Stimulated activated naive CD8-positive, alpha-beta T cell treated with anti-CD3 and anti-CD28 coated beads, Interleukin-15, amount 100 ng/mL, for 72 hours (primary cell): ENCODE measurements around the gene TNFSF9.
A peak's percentile ranks its signal among the peaks of the same experiment; 100 is the strongest.
"Not testable (repeated sequence)": the region's sequence is repeated elsewhere in the genome, so short reads cannot be mapped to it uniquely, and the experiment has no call there.

Source experiments
- ATAC-seq: fragments of 150-1000 bp; cut with Tn5 transposase; 2 replicates; pipeline ENCODE4 v1.10.0; 2021; ENCODE audit warnings: mild to moderate bottlenecking, moderate library complexity
- DNase-seq, 2 donors: peaks; one replicate each; pipeline ENCODE4 v3.0.0; 2021 to 2022
- H3K27ac Mint-ChIP-seq, 2 donors: one replicate each; pipeline ENCODE4 v1.8.0; 2022; ENCODE audit warnings: mild to moderate bottlenecking in 2 of 2, mixed read lengths in 2 of 2, moderate library complexity in 2 of 2
- H3K27me3 Mint-ChIP-seq: one replicate; pipeline ENCODE4 v1.8.0; 2022; ENCODE audit warnings: mixed read lengths
- H3K4me1 Mint-ChIP-seq: one replicate; pipeline ENCODE4 v1.8.0; 2022; ENCODE audit warnings: mild to moderate bottlenecking, mixed read lengths
- H3K4me3 Mint-ChIP-seq, 2 donors: one replicate each; pipeline ENCODE4 v1.8.0; 2022; ENCODE audit warnings: mild to moderate bottlenecking in 2 of 2, mixed read lengths in 2 of 2, moderate library complexity in 1 of 2
- H3K9me3 Mint-ChIP-seq, 2 donors: one replicate each; pipeline ENCODE4 v1.8.0; 2022; ENCODE audit warnings: mixed read lengths in 2 of 2

The TNFSF9 gene

DNA sequence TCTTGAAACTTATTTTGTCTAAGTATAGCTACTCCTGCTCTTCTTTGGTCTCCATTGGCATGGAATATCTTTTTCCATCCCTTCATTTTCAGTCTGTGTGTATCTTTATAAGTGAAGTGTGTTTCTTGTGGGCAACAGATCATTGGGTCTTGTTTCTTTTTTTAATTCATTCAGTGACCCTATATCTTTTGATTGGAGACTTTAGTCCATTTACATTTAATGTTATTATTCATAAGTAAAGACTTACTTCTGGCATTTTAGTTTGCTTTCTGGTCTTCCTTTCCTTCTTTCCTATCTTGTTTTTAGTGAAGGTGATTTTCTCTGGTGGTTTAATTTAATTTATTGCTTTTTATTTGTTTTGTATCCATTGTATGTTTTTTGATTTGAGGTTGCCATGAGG lies 40.3 kb downstream of the TNFSF9 start:
- H3K4me3 Mint-ChIP-seq, result no peak overlapping the region
- H3K27ac Mint-ChIP-seq, result no peak overlapping the region
- no peak for DNase-seq

DNA sequence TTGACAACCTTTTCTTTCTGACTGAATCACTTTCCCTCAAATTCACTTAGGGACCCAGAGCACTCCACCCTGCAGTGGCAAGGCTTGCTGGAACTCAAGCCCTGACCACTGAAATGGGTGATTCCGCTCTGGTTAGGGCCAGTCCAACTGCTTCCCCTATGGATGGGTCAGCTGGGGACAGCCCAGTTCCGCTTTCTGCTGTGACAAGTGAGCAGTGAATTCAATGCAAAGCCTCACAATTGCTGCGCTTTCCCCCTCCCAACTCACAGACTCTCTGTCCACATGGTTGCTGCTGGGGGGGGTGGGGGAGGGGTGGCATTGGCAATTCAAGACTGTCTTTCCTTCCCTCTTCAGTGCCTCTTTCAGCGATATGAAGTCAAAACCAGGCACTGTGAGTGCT lies 41.4 kb downstream of the TNFSF9 start:
- Mint-ChIP-seq H3K4me1 (peaks cover 7% of the 10 kb centered on the region), H3K4me3 (no peak overlapping the region), H3K27ac (no peak overlapping the region), H3K27me3 (peaks cover 43% of the 10 kb centered on the region), H3K9me3 (peaks cover 5 to 7% of the 10 kb centered on the region in 2 donors)
- ATAC-seq (no peak), DNase-seq (no peak)

More for the DNA sequence above, 40.3 kb downstream of the TNFSF9 start:
- Mint-ChIP-seq H3K9me3 (peaks cover 5 to 7% of the 10 kb centered on the region in 2 donors), H3K27me3 (peaks cover 43% of the 10 kb centered on the region), H3K4me1 (peaks cover 7% of the 10 kb centered on the region)
- ATAC-seq, result no peak

DNA sequence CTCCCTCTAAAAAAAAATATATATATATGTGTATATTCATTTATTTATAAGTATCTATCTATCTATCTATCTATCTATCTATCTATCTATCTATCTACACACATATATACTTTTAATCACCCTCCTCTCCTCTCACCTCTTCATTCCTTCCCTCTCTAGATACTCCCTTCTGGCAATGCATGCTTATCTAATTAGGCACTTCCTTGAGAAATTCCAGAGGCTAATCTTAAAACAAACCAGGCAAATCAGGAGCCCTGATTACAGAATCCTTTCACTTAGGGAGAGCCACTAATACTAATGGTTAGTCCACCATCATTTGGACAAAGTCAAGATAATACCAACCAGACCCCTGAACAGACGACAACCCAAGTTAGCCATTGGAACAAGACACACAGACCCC lies 42.5 kb downstream of the TNFSF9 start:
- H3K27me3 Mint-ChIP-seq, result peaks cover 41% of the 10 kb centered on the region
- DNase-seq, result no peak
- no peak overlapping the region for H3K27ac Mint-ChIP-seq

DNA sequence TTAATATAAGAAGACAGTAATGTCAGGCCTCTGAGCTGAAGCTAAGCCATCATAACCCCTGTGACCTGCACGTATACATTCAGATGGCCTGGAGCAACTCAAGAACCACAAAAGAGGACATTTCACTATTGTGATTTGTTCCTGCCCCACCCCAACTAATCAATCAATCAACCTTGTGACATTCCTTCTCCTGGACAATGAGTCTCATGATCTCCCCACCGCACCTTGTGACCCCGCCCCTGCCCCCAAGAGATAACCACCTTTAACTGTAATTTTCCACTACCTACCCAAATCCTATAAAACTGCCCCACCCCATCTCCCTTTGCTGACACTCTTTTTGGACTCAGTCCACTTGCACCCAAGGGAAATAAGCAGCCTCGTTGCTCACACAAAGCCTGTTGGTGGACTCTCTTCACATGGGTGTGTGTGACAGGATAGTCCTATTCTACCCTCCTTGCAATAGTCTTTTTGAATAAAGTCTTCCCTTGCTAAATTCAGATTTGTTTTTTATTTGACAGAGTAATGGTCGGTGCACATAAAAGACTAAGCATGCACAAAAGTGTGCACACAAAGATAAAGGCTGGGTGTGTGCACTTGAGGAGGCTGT lies 46.1 kb downstream of the TNFSF9 start:
- no peak overlapping the region for H3K27ac Mint-ChIP-seq
- DNase-seq (no peak), ATAC-seq (peak; percentile 29)
- H3K27me3 Mint-ChIP-seq, result peaks cover 34% of the 10 kb centered on the region
- no peaks in the 10 kb centered on the region for H3K4me1 Mint-ChIP-seq
- peaks cover 4 to 5% of the 10 kb centered on the region in 2 donors for H3K9me3 Mint-ChIP-seq
- H3K4me3 Mint-ChIP-seq, result no peak overlapping the region

More for the DNA sequence above, 42.5 kb downstream of the TNFSF9 start:
- Mint-ChIP-seq H3K4me3 (no peak overlapping the region), H3K9me3 (peaks cover 5 to 7% of the 10 kb centered on the region in 2 donors), H3K4me1 (peaks cover 3% of the 10 kb centered on the region)
- no peak for ATAC-seq

DNA sequence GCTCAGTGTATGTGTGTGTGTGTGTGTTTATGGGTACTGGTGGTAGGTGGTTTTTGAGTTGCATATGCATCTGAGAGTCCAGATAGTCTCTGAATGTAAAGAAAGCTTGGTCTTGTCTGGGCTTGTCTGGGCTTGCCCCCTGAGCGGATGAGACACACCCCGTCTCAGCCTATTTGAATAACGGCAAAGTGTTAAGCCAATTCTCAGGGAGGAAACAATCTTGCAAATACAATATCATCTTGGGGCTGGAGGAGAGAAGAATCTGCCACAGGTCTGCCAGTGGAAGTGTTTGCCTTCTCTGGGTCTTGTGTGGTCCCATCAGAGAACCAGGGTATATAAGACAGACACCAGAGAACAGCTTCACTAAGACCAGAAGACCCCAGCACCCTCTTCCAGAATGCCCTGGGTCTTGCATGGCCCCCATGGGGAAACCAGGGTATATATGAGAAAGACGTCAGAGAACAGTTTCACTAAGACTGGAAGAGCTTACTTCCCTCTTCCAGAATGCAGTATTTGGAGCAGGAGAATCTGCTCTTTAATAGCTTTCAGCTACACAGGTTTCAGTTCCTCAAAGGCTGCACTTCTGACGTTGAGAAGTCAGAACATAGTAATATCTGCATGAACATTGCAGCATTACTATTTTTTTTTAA lies 46.8 kb downstream of the TNFSF9 start:
- Mint-ChIP-seq H3K9me3 (peaks cover 4 to 5% of the 10 kb centered on the region in 2 donors), H3K27me3 (peaks cover 27% of the 10 kb centered on the region), H3K27ac (no peak overlapping the region), H3K4me1 (no peaks in the 10 kb centered on the region), H3K4me3 (no peak overlapping the region)
- ATAC-seq, result peak; percentile 95
- DNase-seq, result peak in 1 of 2 donors; percentile 50

DNA sequence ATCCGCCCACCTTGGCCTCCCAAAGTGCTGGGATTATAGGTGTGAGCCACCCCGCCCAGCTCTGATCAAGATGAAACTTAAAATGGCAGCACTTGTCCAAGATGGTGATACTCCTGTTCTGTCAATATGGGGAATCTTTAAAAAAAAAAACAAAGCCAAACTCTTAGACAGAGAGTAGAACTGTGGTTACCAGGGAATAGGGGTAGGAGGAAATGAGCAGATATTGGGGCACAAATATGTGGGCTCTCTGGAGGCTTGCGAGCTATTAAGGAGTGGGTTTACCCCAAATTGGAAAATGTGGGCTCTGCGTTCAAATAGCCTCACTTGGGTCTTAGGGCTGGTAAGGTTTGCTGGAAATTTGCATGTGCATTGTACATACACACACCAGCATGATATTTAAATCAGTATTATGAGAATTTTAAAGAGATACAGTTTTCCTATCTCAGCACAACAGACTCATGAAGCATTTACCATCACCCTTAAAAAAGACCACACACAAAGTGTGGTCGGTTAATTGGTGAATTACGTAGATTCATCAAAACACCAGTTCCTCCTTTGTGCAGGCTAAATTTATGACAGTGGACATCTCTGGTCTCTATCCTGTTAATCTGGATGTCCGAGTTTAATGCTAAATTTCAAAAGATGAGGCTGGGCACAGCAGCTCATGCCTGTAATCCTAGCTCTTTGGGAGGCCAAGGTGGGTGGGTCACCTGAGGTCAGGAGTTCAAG lies 48.8 kb downstream of the TNFSF9 start:
- Mint-ChIP-seq H3K9me3 (peaks cover 4 to 5% of the 10 kb centered on the region in 2 donors), H3K4me1 (no peaks in the 10 kb centered on the region), H3K27ac (no peak overlapping the region), H3K4me3 (no peak overlapping the region), H3K27me3 (peaks cover 27% of the 10 kb centered on the region)
- DNase-seq, result no peak
- ATAC-seq, result no peak

DNA sequence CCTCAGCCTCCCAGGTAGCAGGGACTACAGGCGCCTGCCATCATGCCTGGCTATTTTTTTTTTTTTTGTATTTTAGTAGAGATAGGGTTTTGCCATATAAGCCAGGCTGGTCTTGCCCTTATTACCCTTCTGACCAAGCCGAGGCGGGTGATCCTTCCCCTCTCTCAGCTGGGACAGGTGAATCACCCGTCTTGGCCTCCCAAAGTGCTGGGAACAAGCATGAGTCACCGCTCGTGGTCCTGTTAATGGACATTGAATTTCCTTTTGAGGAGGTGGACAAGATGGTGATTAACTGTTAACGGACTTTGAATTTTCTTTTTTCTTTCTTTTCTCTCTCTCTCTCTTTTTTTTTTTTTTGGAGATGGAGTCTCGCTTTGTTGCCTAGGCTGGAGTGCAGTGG lies 49.5 kb downstream of the TNFSF9 start:
- Mint-ChIP-seq H3K4me3 (no peak overlapping the region), H3K9me3 (peaks cover 4 to 5% of the 10 kb centered on the region in 2 donors), H3K4me1 (no peaks in the 10 kb centered on the region), H3K27ac (peak overlapping the region in 1 of 2 donors; percentile 73), H3K27me3 (peaks cover 27% of the 10 kb centered on the region)
- DNase-seq (no peak), ATAC-seq (no peak)

DNA sequence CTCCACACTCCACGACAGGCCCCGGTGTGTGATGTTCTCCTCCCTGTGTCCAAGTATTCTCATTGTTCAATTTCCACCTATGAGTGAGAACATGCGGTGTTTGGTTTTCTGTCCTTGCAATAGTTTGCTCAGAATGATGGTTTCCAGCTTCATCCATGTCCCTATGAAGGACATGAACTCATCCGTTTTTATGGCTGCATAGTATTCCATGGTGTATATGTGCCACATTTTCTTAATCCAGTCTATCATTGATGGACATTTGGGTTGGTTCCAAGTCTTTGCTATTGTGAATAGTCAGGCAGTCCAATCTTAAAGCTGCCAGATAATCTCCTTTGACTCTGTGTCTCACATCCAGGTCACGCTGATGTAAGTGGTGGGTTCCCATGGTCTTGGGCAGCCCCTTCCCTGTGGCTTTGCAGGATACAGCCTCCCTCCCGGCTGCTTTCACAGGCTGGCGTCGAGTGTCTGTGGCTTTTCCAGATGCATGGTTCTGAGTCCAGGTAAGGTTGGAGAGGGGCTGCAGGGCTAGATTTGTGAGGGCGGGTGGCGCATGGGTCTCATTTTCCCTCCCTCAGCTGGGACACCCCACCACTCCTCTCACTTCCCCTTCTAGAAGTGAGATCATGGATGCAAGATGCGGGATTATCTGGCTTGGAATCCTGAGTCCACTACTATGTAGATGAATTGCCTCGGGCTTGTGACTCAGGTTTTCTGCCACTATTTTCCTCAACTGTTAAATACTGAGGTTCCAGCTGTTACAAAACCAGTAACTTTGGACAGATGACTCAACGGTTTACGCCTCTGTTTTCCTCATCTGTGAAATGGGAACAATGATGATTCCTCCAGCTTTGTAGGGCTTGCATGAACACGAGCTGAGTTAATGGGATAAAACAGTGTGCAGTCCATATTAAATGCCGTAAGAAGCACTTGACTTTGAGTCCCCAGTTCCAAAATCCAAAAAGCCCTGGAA lies 52.0 kb downstream of the TNFSF9 start:
- H3K4me3 Mint-ChIP-seq, ATAC-seq, DNase-seq, H3K9me3 Mint-ChIP-seq, H3K27ac Mint-ChIP-seq: not testable (repeated sequence)
- peaks cover 16% of the 10 kb centered on the region for H3K4me1 Mint-ChIP-seq
- peaks cover 47% of the 10 kb centered on the region for H3K27me3 Mint-ChIP-seq
